ENCODE data around the gene DNAJC22. TPM values are rescaled to one million over a fixed set of nuclear protein-coding genes. Genes with fewer than 3 reads are reported as not detected.

DNAJC22 gene
- total and polyA plus RNA-seq, 9 of the 15 experiments (the other 6 are each of a cell fraction or from before 2014, with no cell fraction given): 0.10 to 1.2 (median 0.47) TPM

GRCh38 chr12:49366652-49367380 lies 20.1 kb downstream of the DNAJC22 start (continued):
- no peak for TF ChIP-seq HOMEZ (CRISPR knock-in tag; IDR thresholded peaks at IDR 0.05)
- TF ChIP-seq HEY1 (CRISPR knock-in tag; IDR thresholded peaks at IDR 0.05; ENCODE audit: borderline replicate concordance): no peak
- TF ChIP-seq OTX1 (CRISPR knock-in tag; IDR thresholded peaks at IDR 0.05): no peak
- no peak for TF ChIP-seq SP2 (IDR thresholded peaks at IDR 0.05; ENCODE audit: extremely low read depth, low read depth, low read length, poor library complexity, severe bottlenecking)
- no peak for TF ChIP-seq ZBTB49 (CRISPR knock-in tag; IDR thresholded peaks at IDR 0.05; ENCODE audit: borderline replicate concordance)
- 0 out of 2 replicates have a peak, but pooled peaks have one; percentile 33 for TF ChIP-seq ZNF316 (IDR thresholded peaks at IDR 0.05)
- TF ChIP-seq BDP1 (IDR thresholded peaks at IDR 0.05; ENCODE audit: insufficient read depth, insufficient read length): no peak
- no peak for TF ChIP-seq U2AF2 (optimal IDR thresholded peaks at IDR 0.05; ENCODE audit: low read depth, low read length)
- TF ChIP-seq XRCC3 (IDR thresholded peaks at IDR 0.05): no peak
- TF ChIP-seq ESRRB (CRISPR knock-in tag; IDR thresholded peaks at IDR 0.05; ENCODE audit: borderline replicate concordance): no peak
- no peak for TF ChIP-seq ZNF511 (CRISPR knock-in tag; IDR thresholded peaks at IDR 0.05)
- TF ChIP-seq GTF2B (IDR thresholded peaks at IDR 0.05; ENCODE audit: extremely low read depth, insufficient read length): peak; percentile 28
- TF ChIP-seq PYGO2 (tag; IDR thresholded peaks at IDR 0.05): no peak
- TF ChIP-seq TAF1 (IDR thresholded peaks at IDR 0.05; ENCODE audit: control insufficient read depth, extremely low read depth, insufficient read depth, low read length, severe bottlenecking): peak; percentile 77
- TF ChIP-seq MAFF (IDR thresholded peaks at IDR 0.05; ENCODE audit: low read length): no peak
- TF ChIP-seq IRF1 (CRISPR knock-in tag; IDR thresholded peaks at IDR 0.05; ENCODE audit: borderline replicate concordance): no peak
